Endothelial cell of umbilical vein (primary cell): ENCODE results near the gene YIPF3.

Experiments used
- EZH2 ChIP-seq: IDR thresholded peaks from 2 replicates; pipeline ENCODE4 v1.6.1; 2012; ENCODE audit warnings: borderline replicate concordance, low read depth, mild to moderate bottlenecking, moderate library complexity, low read length, inconsistent platforms; ENCODE audit not compliant: severe bottlenecking
- FOS ChIP-seq: IDR thresholded peaks from 2 replicates; pipeline ENCODE4 v1.6.1; 2011; ENCODE audit warnings: mild to moderate bottlenecking, low read length, moderate library complexity, borderline replicate concordance; ENCODE audit not compliant: insufficient read depth
- POLR2A ChIP-seq: IDR thresholded peaks from 2 replicates; pipeline ENCODE4 v1.6.1; 2012; ENCODE audit warnings: low read depth, mild to moderate bottlenecking, control low read depth, low read length
- POLR2AphosphoS5 ChIP-seq: IDR thresholded peaks from 2 replicates; pipeline ENCODE4 v1.6.1; 2012; ENCODE audit warnings: low read depth, mild to moderate bottlenecking, control low read depth, low read length, moderate library complexity; ENCODE audit not compliant: insufficient read depth
- TF ChIP-seq, protein P1 (sequence below): IDR thresholded peaks from 2 replicates; pipeline ENCODE4 v1.6.1; 2011; ENCODE audit not compliant: insufficient read depth, insufficient read length
- TF ChIP-seq, protein P2 (sequence below), 2 donors: IDR thresholded peaks; 1 replicate in 1 of 2; 2 replicates in 1 of 2; pipeline ENCODE4 v1.5.1; 2011; ENCODE audit warnings: low read length in 2 of 2, mild to moderate bottlenecking in 2 of 2, moderate library complexity in 2 of 2, control low read depth in 1 of 2, inconsistent platforms in 1 of 2, low read depth in 1 of 2; ENCODE audit not compliant: insufficient read depth in 1 of 2; ENCODE audit errors: extremely low read depth in 1 of 2

- TF ChIP-seq POLR2A (no peak), EZH2 (no peak), POLR2AphosphoS5 (no peak), FOS (no peak)
- TF ChIP-seq, protein P1, sequence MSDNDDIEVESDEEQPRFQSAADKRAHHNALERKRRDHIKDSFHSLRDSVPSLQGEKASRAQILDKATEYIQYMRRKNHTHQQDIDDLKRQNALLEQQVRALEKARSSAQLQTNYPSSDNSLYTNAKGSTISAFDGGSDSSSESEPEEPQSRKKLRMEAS, result no peak
- TF ChIP-seq, protein P2, sequence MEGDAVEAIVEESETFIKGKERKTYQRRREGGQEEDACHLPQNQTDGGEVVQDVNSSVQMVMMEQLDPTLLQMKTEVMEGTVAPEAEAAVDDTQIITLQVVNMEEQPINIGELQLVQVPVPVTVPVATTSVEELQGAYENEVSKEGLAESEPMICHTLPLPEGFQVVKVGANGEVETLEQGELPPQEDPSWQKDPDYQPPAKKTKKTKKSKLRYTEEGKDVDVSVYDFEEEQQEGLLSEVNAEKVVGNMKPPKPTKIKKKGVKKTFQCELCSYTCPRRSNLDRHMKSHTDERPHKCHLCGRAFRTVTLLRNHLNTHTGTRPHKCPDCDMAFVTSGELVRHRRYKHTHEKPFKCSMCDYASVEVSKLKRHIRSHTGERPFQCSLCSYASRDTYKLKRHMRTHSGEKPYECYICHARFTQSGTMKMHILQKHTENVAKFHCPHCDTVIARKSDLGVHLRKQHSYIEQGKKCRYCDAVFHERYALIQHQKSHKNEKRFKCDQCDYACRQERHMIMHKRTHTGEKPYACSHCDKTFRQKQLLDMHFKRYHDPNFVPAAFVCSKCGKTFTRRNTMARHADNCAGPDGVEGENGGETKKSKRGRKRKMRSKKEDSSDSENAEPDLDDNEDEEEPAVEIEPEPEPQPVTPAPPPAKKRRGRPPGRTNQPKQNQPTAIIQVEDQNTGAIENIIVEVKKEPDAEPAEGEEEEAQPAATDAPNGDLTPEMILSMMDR (IDR thresholded peaks at IDR 0.05; ENCODE audit: extremely low read depth in 1 of 2, insufficient read depth in 1 of 2, low read depth in 1 of 2, low read length in 2 of 2), result no peak
Observed at GRCh38 chr6:43469947-43470346, 46.8 kb downstream of the YIPF3 start.
